HCT116 (cell line): Measurements from ENCODE around the gene CHRNA4. TPM values are rescaled to one million over a fixed set of nuclear protein-coding genes. Genes with fewer than 3 reads are reported as not detected.

Experiments used
- ATAC-seq: fragments of 200-7000 bp; cut with Tn5 transposase; 2 replicates; pipeline ENCODE4 v1.9.1; 2020; ENCODE audit warnings: mild to moderate bottlenecking, moderate library complexity
- BruUV-seq: library from RNA; stranded (reverse); fragments of 400-500 nt; replicated peaks from 2 replicates; lab custom pipeline; 2021; lab: Mats Ljungman, UMichigan
- CTCF ChIA-PET: fragments of 300-600 bp; sonication (Branson Sonifier 250); formaldehyde crosslinking; loops from one replicate; lab custom pipeline; 2021; ENCODE audit warnings: antibody characterized with exemption; lab: Charles Lee
- POLR2A ChIA-PET: fragments of 300-600, 350-600 bp; sonication (Branson Sonifier 250); formaldehyde crosslinking; loops from one replicate; lab custom pipeline; 2021; ENCODE audit warnings: antibody characterized with exemption; lab: Charles Lee
- RAD21 ChIA-PET, 2 experiments: fragments of 300-600 bp; sonication (Branson Sonifier 250); formaldehyde crosslinking; loops; one replicate each; lab custom pipeline; 2023; ENCODE audit warnings: low total read pairs in 2 of 2; ENCODE audit not compliant: uncharacterized antibody in 2 of 2, unreplicated experiment in 2 of 2, low non-redundant PET in 1 of 2; lab: Charles Lee
- DNase-seq: peaks from one replicate; pipeline ENCODE4 v3.0.0-alpha.2; 2010; ENCODE audit warnings: low read depth, low spot score
- H2AFZ ChIP-seq: fragments of 200-600 bp; shearing (Covaris generic), sonication (generic); 2 replicates; pipeline ENCODE4 v1.6.1; 2017; ENCODE audit warnings: low read depth, mixed run types, mixed read lengths, antibody characterized with exemption, low read length; ENCODE audit not compliant: poor library complexity, severe bottlenecking
- H3K27ac ChIP-seq: 2 replicates; pipeline ENCODE4 v1.5.1; 2012; ENCODE audit warnings: low read depth, low read length
- H3K27me3 ChIP-seq: fragments of 200-600 bp; sonication (generic); 2 replicates; pipeline ENCODE4 v1.6.1; 2016; ENCODE audit warnings: mixed run types, low read length, mixed read lengths; ENCODE audit not compliant: insufficient read depth
- H3K36me3 ChIP-seq, 2 experiments: fragments of 200-500 bp in 1 of 2; fragments of 200-600 bp in 1 of 2; sonication (Bioruptor generic) in 1 of 2; sonication (generic) in 1 of 2; 2 replicates each; pipeline versions ENCODE4 v1.5.1 to v1.6.1; 2014 to 2016; ENCODE audit warnings: low read length in 2 of 2, inconsistent platforms in 1 of 2, mixed read lengths in 1 of 2, mixed run types in 1 of 2; ENCODE audit not compliant: insufficient read depth in 2 of 2, control insufficient read depth in 1 of 2
- H3K4me1 ChIP-seq, 2 experiments: fragments of 200-600 bp in 1 of 2; sonication (generic) in 1 of 2; 2 replicates each; pipeline versions ENCODE4 v1.5.1 to v1.6.1; 2012 to 2017; ENCODE audit warnings: low read length in 2 of 2, inconsistent platforms in 1 of 2, mild to moderate bottlenecking in 1 of 2, mixed read lengths in 1 of 2, mixed run types in 1 of 2, moderate library complexity in 1 of 2; ENCODE audit not compliant: insufficient read depth in 2 of 2, control insufficient read depth in 1 of 2
- H3K4me2 ChIP-seq: fragments of 200-600 bp; sonication (generic); 2 replicates; pipeline ENCODE4 v1.6.1; 2017; ENCODE audit warnings: mixed run types, low read length, mixed read lengths
- H3K4me3 ChIP-seq, 2 experiments: fragments of 200-600 bp in 1 of 2; sonication (generic) in 1 of 2; replicated peaks in 1 of 2; 2 replicates each; pipeline ENCODE4 v1.5.1; 2011 to 2016; ENCODE audit warnings: low read length in 2 of 2, control low read depth in 1 of 2, low read depth in 1 of 2, mild to moderate bottlenecking in 1 of 2, mixed read lengths in 1 of 2, mixed run types in 1 of 2
- H3K79me2 ChIP-seq: fragments of 200-600 bp; sonication (generic); 2 replicates; pipeline ENCODE4 v1.6.1; 2017; ENCODE audit warnings: mild to moderate bottlenecking, mixed run types, low read length, moderate library complexity, mixed read lengths; ENCODE audit not compliant: insufficient read depth
- H3K9ac ChIP-seq: fragments of 200-600 bp; sonication (generic); 2 replicates; pipeline ENCODE4 v1.6.1; 2016; ENCODE audit warnings: low read length, mixed read lengths
- H3K9me2 ChIP-seq: fragments of 200-600 bp; sonication (generic), shearing (Covaris generic); 2 replicates; pipeline ENCODE4 v1.6.1; 2017; ENCODE audit warnings: mixed run types, mild to moderate bottlenecking, moderate library complexity; ENCODE audit not compliant: insufficient read depth
- H3K9me3 ChIP-seq, 2 experiments: fragments of 200-500 bp in 1 of 2; fragments of 200-600 bp in 1 of 2; sonication (Bioruptor generic) in 1 of 2; sonication (generic) in 1 of 2; 2 replicates each; pipeline ENCODE4 v1.6.1; 2014 to 2017; ENCODE audit warnings: low read length in 2 of 2, mixed read lengths in 2 of 2, inconsistent platforms in 1 of 2, low read depth in 1 of 2, mild to moderate bottlenecking in 1 of 2, mixed run types in 1 of 2, moderate library complexity in 1 of 2; ENCODE audit not compliant: control insufficient read depth in 1 of 2, insufficient read depth in 1 of 2
- H4K20me1 ChIP-seq: fragments of 200-600 bp; sonication (generic), shearing (Covaris generic); 2 replicates; pipeline ENCODE4 v1.6.1; 2017; ENCODE audit warnings: mixed run types, mild to moderate bottlenecking, moderate library complexity; ENCODE audit not compliant: insufficient read depth
- CBX3 ChIP-seq: IDR thresholded peaks from 2 replicates; pipeline ENCODE4 v1.6.1; 2012; ENCODE audit warnings: low read depth
- ELF1 ChIP-seq: IDR thresholded peaks from 2 replicates; pipeline ENCODE4 v1.6.1; 2012; ENCODE audit warnings: low read depth, borderline replicate concordance
- EZH2 ChIP-seq: fragments of 200-600 bp; sonication (generic); IDR thresholded peaks from 2 replicates; pipeline ENCODE4 v1.6.1; 2017; ENCODE audit warnings: antibody characterized with exemption, mixed run types
- EZH2phosphoT487 ChIP-seq: fragments of 200-600 bp; IDR thresholded peaks from 2 replicates; pipeline ENCODE4 v1.6.1; 2018; ENCODE audit warnings: antibody characterized with exemption, borderline replicate concordance
- FOSL1 ChIP-seq: IDR thresholded peaks from 2 replicates; pipeline ENCODE4 v1.6.1; 2012; ENCODE audit warnings: low read depth
- JUND ChIP-seq: IDR thresholded peaks from 2 replicates; pipeline ENCODE4 v1.6.1; 2012
- RAD21 ChIP-seq: IDR thresholded peaks from 2 replicates; pipeline ENCODE4 v1.6.1; 2012; ENCODE audit warnings: low read depth, mild to moderate bottlenecking
- SP1 ChIP-seq: IDR thresholded peaks from 2 replicates; pipeline ENCODE4 v1.6.1; 2012; ENCODE audit warnings: low read depth
- TCF7L2 ChIP-seq: IDR thresholded peaks from 2 replicates; pipeline ENCODE4 v1.7.0; 2011; ENCODE audit warnings: borderline replicate concordance, inconsistent platforms; ENCODE audit not compliant: insufficient read depth, insufficient read length; ENCODE audit errors: extremely low read depth
- YY1 ChIP-seq: IDR thresholded peaks from 2 replicates; pipeline ENCODE4 v1.6.1; 2011; ENCODE audit warnings: low read length, low read depth, moderate library complexity, mild to moderate bottlenecking; ENCODE audit not compliant: insufficient replicate concordance; ENCODE audit errors: extremely low read depth
- ZNF274 ChIP-seq: fragments of 200-500 bp; sonication (Bioruptor generic); IDR thresholded peaks from 2 replicates; pipeline ENCODE4 v1.6.1; 2014; ENCODE audit warnings: mild to moderate bottlenecking, low read depth, low read length, inconsistent platforms
- intact Hi-C: fragments of 100-400 bp; cut with micrococcal nuclease; formaldehyde crosslinking; loops from 2 replicates; pipeline ENCODE4 v1.10.0; 2022
- total RNA-seq: library from RNA; stranded (reverse); gene quantifications from one replicate; pipeline ENCODE4 v1.2.1, GENCODE V29; 2021; ENCODE audit not compliant: unreplicated experiment

CHRNA4 gene
- total RNA-seq, 1 experiment from 2014 or later: not detected

GRCh38 chr20:63330940-63331339, 30.2 kb downstream of the CHRNA4 start (continued):
- no peak for TF ChIP-seq TCF7L2
- no peak for TF ChIP-seq YY1

DNA sequence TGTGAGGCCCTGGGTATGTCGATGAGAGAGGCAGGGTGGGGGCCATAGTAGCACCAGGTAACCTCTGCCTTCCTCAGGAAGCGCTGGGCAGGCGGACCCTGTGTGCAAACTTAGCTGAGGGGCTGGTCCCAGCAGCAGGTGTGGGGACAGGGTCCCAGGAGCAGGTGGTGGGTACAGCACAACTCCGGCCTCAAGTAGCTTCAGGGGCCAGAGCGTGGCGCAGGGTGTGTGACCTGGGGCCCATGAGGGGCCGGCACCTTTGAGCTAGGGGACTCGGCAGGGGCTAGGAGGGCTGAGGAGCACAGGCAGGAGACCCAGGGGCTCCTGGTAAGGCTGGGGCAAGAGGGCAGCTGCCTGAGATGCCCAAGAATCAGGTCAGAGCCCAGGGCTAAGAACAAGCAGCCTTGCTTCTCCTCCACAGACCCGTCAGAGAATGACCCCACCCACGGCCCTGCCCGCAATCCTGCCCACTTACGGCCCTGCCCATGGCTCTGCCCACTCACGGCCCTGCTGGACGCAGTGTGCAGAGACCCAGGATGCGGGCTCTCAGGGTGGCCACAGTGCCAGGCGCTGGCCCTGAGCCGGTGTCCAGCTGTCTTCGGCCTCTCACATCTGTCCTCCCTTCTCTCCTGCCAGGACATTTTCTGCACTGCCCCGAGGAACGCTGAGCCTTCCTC, 30.9 kb downstream of the CHRNA4 start:
- no TSS peak for BruUV-seq
- no peak overlapping the region for H3K4me2 ChIP-seq
- no peaks in the 10 kb centered on the region for H4K20me1 ChIP-seq
- peaks cover 3 to 4% of the 10 kb centered on the region in 2 experiments; a peak in 1 of 4 replicates for H3K9me3 ChIP-seq
- no peaks in the 10 kb centered on the region for H3K79me2 ChIP-seq
- DNase-seq (no peak), ATAC-seq (no peak)
- H3K9ac ChIP-seq: no peak overlapping the region
- no peak overlapping the region for H2AFZ ChIP-seq
- H3K4me3 ChIP-seq: no peak overlapping the region
- H3K4me1 ChIP-seq: peaks cover 0 to 8% of the 10 kb centered on the region in 2 experiments; a peak in 2 of 4 replicates
- H3K9me2 ChIP-seq: no peaks in the 10 kb centered on the region
- no peaks in the 10 kb centered on the region for H3K27me3 ChIP-seq
- CTCF ChIA-PET: no interaction called here
- TF ChIP-seq RAD21: no peak
- no peak for TF ChIP-seq EZH2
- no peak for TF ChIP-seq JUND
- TF ChIP-seq SP1: no peak
- TF ChIP-seq FOSL1: no peak
- TF ChIP-seq, all 23 proteins: peak for 0
- Histone ChIP-seq H3K36me3 (no peaks in the 10 kb centered on the region), H3K27ac (no peak overlapping the region)
- POLR2A ChIA-PET: no interaction called here
- intact Hi-C loops: no loop called here
- RAD21 ChIA-PET: no interaction called here

- ChIA-PET POLR2A (no interaction called here), RAD21 (no interaction called here), CTCF (no interaction called here)
- Histone ChIP-seq H3K9ac (no peak overlapping the region), H4K20me1 (no peaks in the 10 kb centered on the region), H3K9me2 (no peaks in the 10 kb centered on the region), H2AFZ (no peak overlapping the region), H3K4me1 (peaks cover 0 to 8% of the 10 kb centered on the region in 2 experiments; a peak in 2 of 4 replicates), H3K9me3 (peaks cover 3 to 4% of the 10 kb centered on the region in 2 experiments; a peak in 1 of 4 replicates), H3K4me2 (no peak overlapping the region), H3K79me2 (no peaks in the 10 kb centered on the region), H3K36me3 (no peaks in the 10 kb centered on the region), H3K27ac (no peak overlapping the region), H3K4me3 (no peak overlapping the region), H3K27me3 (no peaks in the 10 kb centered on the region)
- no TSS peak for BruUV-seq
- ATAC-seq: no peak
- DNase-seq: no peak
- TF ChIP-seq CBX3 (no peak), FOSL1 (no peak), EZH2phosphoT487 (no peak), ELF1 (no peak), ZNF274 (no peak)
- intact Hi-C loops: no loop called here
Measured at GRCh38 chr20:63329331-63330083, 31.6 kb downstream of the CHRNA4 start.
